Measurements from ENCODE around the gene RASD1.
"Not testable (repeated sequence)": the region's sequence is repeated elsewhere in the genome, so short reads cannot be mapped to it uniquely, and the experiment has no call there.

RASD1 gene

GRCh38 chr17:17468217-17469010 is 27.8 kb downstream of the RASD1 start:
- FAIRE-seq, result no peak

GRCh38 chr17:17467720-17468119 is 28.5 kb downstream of the RASD1 start:
- FAIRE-seq, result no peak

- FAIRE-seq, result no peak
Observed at GRCh38 chr17:17467016-17467415, 29.2 kb downstream of the RASD1 start.

- FAIRE-seq, result no peak
Observed at GRCh38 chr17:17466511-17466910, 29.7 kb downstream of the RASD1 start.

GRCh38 chr17:17465878-17466277 is 30.3 kb downstream of the RASD1 start:
- not testable (repeated sequence) for FAIRE-seq

DNA sequence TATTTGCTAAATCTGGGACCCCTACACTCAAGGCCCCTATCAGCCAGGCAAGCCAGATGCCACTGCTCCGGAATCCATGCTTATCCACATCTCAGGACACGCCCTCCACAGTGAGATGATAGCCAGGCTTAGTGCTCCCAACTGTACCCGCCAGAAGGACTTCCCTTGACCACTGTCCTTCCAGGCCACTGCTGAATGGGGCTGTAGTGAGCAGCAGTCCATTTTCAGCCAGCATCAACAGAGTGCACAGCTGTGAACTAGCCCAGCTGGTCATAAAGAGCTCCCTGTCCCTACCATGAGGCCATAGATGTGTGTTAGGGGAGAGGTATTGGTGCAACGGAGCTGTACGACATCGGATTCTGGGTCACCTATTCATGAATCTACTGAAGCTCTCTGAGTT is 32.4 kb downstream of the RASD1 start:
- FAIRE-seq, result no peak

GRCh38 chr17:17462048-17462824 is 34.0 kb downstream of the RASD1 start:
- FAIRE-seq, result no peak

GRCh38 chr17:17460038-17460437 is 36.2 kb downstream of the RASD1 start:
- FAIRE-seq, result no peak

DNA sequence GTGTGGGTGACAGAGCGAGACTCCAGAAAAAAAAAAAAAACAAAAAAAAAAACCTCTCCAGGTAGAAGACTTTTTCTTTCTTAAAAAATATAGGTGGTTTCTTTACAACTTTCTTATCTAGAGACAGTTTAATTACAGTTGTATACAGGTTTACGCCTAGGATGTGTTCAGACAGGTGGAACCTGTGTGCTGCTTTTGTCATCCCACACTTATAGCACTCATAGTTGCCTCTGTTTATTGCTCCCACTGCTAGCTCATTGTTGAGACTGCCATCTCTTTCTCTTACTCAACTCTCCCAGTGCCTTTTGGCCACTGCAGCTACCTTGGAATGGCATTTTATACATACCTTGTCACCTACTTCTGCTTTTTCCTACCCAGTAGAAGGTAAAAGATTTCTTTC is 38.5 kb downstream of the RASD1 start:
- FAIRE-seq, result no peak

- FAIRE-seq, result no peak
Observed at GRCh38 chr17:17456251-17456650, 39.9 kb downstream of the RASD1 start.

- FAIRE-seq, result no peak
Observed at GRCh38 chr17:17455173-17455572, 41.0 kb downstream of the RASD1 start.

DNA sequence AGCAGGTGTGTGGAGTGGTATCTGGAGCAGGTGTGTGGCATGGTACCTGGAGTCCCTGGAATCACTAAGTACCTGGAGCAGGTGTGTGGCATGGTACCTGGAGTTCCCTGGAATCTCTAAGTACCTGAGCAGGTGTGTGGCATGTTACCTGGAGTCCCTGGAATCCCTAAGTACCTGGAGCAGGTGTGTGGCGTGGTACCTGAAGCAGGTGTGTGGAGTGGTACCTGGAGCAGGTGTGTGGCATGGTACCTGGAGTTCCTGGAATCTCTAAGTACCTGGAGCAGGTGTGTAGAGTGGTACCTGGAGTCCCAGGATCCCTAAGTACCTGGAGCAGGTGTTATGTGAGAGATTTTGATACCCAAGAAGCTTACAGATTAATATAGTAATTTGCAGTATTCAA is 41.5 kb downstream of the RASD1 start:
- not testable (repeated sequence) for FAIRE-seq

DNA sequence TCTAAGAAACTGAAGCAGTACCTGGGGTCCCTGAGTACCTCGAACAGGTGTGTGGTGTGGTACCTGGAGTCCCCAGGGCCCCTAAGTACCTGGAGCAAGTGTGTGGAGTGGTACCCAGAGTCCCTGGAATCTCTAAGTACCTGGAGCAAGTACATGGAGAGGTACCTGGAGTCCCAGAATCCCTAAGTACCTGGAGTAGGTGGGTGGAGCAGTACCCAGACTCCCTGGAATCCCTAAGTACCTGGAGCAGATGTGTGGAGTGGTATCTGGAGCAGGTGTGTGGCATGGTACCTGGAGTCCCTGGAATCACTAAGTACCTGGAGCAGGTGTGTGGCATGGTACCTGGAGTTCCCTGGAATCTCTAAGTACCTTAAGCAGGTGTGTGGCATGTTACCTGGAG is 41.9 kb downstream of the RASD1 start:
- FAIRE-seq, result no peak

GRCh38 chr17:17453088-17453487 is 43.1 kb downstream of the RASD1 start:
- FAIRE-seq, result no peak

DNA sequence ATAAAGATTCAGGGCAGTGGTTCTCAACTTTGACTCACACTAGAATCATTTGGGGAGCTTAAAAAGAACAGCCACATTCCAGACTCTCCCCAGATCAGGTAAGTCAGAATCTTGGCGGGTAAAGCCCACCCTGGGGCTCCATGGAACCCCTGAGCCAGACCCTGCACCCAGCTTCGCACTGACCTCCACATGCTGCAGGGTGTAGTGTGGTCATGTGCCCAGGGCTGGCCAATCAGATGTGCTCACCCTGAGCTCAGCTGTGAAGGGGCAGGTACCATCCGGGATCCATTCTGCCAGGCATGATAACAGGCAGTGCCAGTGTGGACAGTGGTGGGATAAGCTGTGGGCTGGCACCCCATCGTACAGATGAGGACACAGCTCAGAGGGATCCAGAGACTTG is 47.5 kb downstream of the RASD1 start:
- no peak for FAIRE-seq

DNA sequence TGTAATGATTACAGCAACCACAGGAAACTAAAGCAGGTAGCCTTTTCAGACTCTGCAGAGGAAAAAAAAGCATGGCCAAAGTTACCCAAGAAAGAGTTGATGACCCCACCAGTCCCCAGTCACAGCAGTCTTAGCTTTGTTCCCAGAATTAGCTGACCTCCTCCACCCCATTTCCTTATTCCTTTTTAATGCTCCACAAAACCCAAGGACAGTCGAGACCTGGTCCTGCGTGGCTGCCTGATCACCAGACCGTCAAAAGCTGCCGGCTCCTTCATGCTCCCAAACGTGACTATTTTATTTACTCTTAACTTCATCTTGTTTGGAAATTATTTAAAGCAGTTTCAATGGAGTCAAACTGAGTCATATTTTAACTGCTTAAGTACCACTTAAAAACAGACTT is 48.1 kb downstream of the RASD1 start:
- FAIRE-seq, result no peak

- no peak for FAIRE-seq
Observed at GRCh38 chr17:17447264-17447663, 48.9 kb downstream of the RASD1 start.

GRCh38 chr17:17446666-17447155 is 49.5 kb downstream of the RASD1 start:
- FAIRE-seq, result no peak

- FAIRE-seq, result no peak
Observed at GRCh38 chr17:17445925-17446665, 50.1 kb downstream of the RASD1 start.

- FAIRE-seq, result no peak
Observed at GRCh38 chr17:17445296-17445924, 50.8 kb downstream of the RASD1 start.

Data from G401.6 (cell line).